ENCODE data around the gene SEMA4D.

The SEMA4D gene

GRCh38 chr9:89442501-89442978 lies 55.4 kb downstream of the SEMA4D start:
- H3K27ac ChIP-seq: no peak overlapping the region
- H2AFZ ChIP-seq: no peak overlapping the region
- no peak overlapping the region for H3K4me2 ChIP-seq (ENCODE audit: low read length)
- TF ChIP-seq, protein P1, sequence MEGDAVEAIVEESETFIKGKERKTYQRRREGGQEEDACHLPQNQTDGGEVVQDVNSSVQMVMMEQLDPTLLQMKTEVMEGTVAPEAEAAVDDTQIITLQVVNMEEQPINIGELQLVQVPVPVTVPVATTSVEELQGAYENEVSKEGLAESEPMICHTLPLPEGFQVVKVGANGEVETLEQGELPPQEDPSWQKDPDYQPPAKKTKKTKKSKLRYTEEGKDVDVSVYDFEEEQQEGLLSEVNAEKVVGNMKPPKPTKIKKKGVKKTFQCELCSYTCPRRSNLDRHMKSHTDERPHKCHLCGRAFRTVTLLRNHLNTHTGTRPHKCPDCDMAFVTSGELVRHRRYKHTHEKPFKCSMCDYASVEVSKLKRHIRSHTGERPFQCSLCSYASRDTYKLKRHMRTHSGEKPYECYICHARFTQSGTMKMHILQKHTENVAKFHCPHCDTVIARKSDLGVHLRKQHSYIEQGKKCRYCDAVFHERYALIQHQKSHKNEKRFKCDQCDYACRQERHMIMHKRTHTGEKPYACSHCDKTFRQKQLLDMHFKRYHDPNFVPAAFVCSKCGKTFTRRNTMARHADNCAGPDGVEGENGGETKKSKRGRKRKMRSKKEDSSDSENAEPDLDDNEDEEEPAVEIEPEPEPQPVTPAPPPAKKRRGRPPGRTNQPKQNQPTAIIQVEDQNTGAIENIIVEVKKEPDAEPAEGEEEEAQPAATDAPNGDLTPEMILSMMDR (IDR thresholded peaks at IDR 0.05): no peak
- no peaks in the 10 kb centered on the region for H3K79me2 ChIP-seq
- H3K4me3 ChIP-seq (ENCODE audit: low read depth, low read length): no peak overlapping the region
- no peak overlapping the region for H3K9ac ChIP-seq
- no peaks in the 10 kb centered on the region for H3K9me3 ChIP-seq (ENCODE audit: control insufficient read depth, low read length)
- no peaks in the 10 kb centered on the region for H3K27me3 ChIP-seq (ENCODE audit: control insufficient read depth, insufficient read depth, low read length)
- no peaks in the 10 kb centered on the region for H3K4me1 ChIP-seq
- no peaks in the 10 kb centered on the region for H3K36me3 ChIP-seq (ENCODE audit: control insufficient read depth, insufficient read depth, low read length)

DNA sequence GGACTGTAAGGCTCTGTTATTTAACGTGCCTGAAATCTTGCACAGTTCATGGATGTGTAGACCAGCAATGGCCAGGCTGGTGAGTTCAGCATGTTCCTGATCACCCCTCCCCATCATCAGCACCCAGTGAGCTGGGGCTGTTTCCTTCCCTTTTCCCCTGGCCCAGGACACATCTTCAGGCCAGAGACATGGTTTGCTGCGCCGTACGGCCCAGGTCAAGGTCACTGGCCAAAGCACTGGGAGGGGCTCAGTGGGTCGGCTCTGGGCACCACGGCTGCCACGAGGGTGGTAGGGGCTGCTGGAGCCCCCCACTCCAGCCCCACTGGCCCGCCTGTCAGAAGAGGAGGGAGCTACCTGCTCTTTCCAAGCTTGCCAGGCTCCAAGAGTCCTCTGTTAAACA lies 55.9 kb downstream of the SEMA4D start:
- Histone ChIP-seq H3K4me3 (ENCODE audit: low read depth, low read length) (no peak overlapping the region), H2AFZ (no peak overlapping the region), H3K4me1 (no peaks in the 10 kb centered on the region), H3K27ac (no peak overlapping the region), H3K36me3 (ENCODE audit: control insufficient read depth, insufficient read depth, low read length) (no peaks in the 10 kb centered on the region), H3K9ac (no peak overlapping the region), H3K27me3 (ENCODE audit: control insufficient read depth, insufficient read depth, low read length) (no peaks in the 10 kb centered on the region), H3K9me3 (ENCODE audit: control insufficient read depth, low read length) (no peaks in the 10 kb centered on the region), H3K4me2 (ENCODE audit: low read length) (no peak overlapping the region), H3K79me2 (no peaks in the 10 kb centered on the region)
- TF ChIP-seq, protein P1 (IDR thresholded peaks at IDR 0.05): no peak

- TF ChIP-seq, protein P1 (IDR thresholded peaks at IDR 0.05): no peak
- H3K79me2 ChIP-seq: no peaks in the 10 kb centered on the region
- no peaks in the 10 kb centered on the region for H3K4me1 ChIP-seq
- H3K9ac ChIP-seq: no peak overlapping the region
- no peak overlapping the region for H3K4me3 ChIP-seq (ENCODE audit: low read depth, low read length)
- H3K9me3 ChIP-seq (ENCODE audit: control insufficient read depth, low read length): no peaks in the 10 kb centered on the region
- no peak overlapping the region for H3K4me2 ChIP-seq (ENCODE audit: low read length)
- H3K36me3 ChIP-seq (ENCODE audit: control insufficient read depth, insufficient read depth, low read length): no peaks in the 10 kb centered on the region
- no peaks in the 10 kb centered on the region for H3K27me3 ChIP-seq (ENCODE audit: control insufficient read depth, insufficient read depth, low read length)
- H2AFZ ChIP-seq: no peak overlapping the region
- H3K27ac ChIP-seq: no peak overlapping the region
These were observed 56.3 kb downstream of the SEMA4D start for GRCh38 chr9:89441655-89441970.

- no peak overlapping the region for H2AFZ ChIP-seq
- no peaks in the 10 kb centered on the region for H3K27me3 ChIP-seq (ENCODE audit: control insufficient read depth, insufficient read depth, low read length)
- H3K9me3 ChIP-seq (ENCODE audit: control insufficient read depth, low read length): no peaks in the 10 kb centered on the region
- peak overlapping the region; percentile 30 for H3K4me2 ChIP-seq (ENCODE audit: low read length)
- TF ChIP-seq, protein P1 (IDR thresholded peaks at IDR 0.05): no peak
- H3K36me3 ChIP-seq (ENCODE audit: control insufficient read depth, insufficient read depth, low read length): no peaks in the 10 kb centered on the region
- H3K79me2 ChIP-seq: no peaks in the 10 kb centered on the region
- H3K4me1 ChIP-seq: no peaks in the 10 kb centered on the region
- no peak overlapping the region for H3K9ac ChIP-seq
- no peak overlapping the region for H3K4me3 ChIP-seq (ENCODE audit: low read depth, low read length)
- no peak overlapping the region for H3K27ac ChIP-seq
These were observed 56.8 kb downstream of the SEMA4D start for GRCh38 chr9:89440951-89441654.

DNA sequence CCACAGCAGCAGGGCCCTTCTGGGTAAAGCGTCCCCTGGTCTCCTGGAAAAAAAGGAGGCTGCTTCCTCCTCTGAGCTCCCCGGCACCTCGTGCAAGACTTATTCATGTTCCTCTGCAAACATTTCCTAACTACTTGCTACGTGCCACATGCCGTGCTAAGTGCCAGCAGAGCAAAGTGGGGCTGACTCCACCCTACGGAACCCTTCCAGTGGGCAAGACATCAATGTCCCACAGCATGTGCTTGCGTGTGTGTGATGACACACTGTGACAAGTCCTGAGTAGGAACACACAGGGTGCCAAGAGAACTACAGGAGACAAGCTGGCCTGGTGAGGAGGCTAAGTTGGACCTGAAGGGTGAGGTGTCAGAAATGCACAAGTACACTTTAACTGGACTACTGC lies 57.4 kb downstream of the SEMA4D start:
- H2AFZ ChIP-seq: no peak overlapping the region
- H3K27ac ChIP-seq: no peak overlapping the region
- H3K79me2 ChIP-seq: no peaks in the 10 kb centered on the region
- no peaks in the 10 kb centered on the region for H3K36me3 ChIP-seq (ENCODE audit: control insufficient read depth, insufficient read depth, low read length)
- H3K4me2 ChIP-seq (ENCODE audit: low read length): no peak overlapping the region
- H3K27me3 ChIP-seq (ENCODE audit: control insufficient read depth, insufficient read depth, low read length): no peaks in the 10 kb centered on the region
- no peaks in the 10 kb centered on the region for H3K4me1 ChIP-seq
- H3K9ac ChIP-seq: no peak overlapping the region
- H3K4me3 ChIP-seq (ENCODE audit: low read depth, low read length): no peak overlapping the region
- TF ChIP-seq, protein P1 (IDR thresholded peaks at IDR 0.05): no peak
- no peaks in the 10 kb centered on the region for H3K9me3 ChIP-seq (ENCODE audit: control insufficient read depth, low read length)

All from parathyroid adenoma (tissue), 2 donors.